WERI-Rb-1 (cell line): ENCODE results near the gene FMN2.

ENCODE experiments used
- DNase-seq: peaks from one replicate; pipeline ENCODE4 v3.0.0-alpha.2; 2020
- H3K27ac ChIP-seq: fragments of 250-450 bp; sonication (Bioruptor Pico); 2 replicates; pipeline ENCODE4 v1.5.1; 2020; ENCODE audit warnings: mild to moderate bottlenecking, moderate library complexity
- H3K27me3 ChIP-seq: fragments of 250-450 bp; sonication (Bioruptor Pico); 2 replicates; pipeline ENCODE4 v1.5.1; 2021; ENCODE audit warnings: mild to moderate bottlenecking, low read depth, moderate library complexity; ENCODE audit not compliant: insufficient read depth, severe bottlenecking
- H3K36me3 ChIP-seq: fragments of 250-450 bp; sonication (Bioruptor Pico); 2 replicates; pipeline ENCODE4 v1.5.1; 2020; ENCODE audit warnings: mild to moderate bottlenecking, moderate library complexity
- H3K4me3 ChIP-seq: 2 replicates; pipeline ENCODE4 v1.5.1; 2011; ENCODE audit warnings: low read depth, mild to moderate bottlenecking, control low read depth, low read length
- H3K9me3 ChIP-seq: fragments of 250-450 bp; sonication (Bioruptor Pico); 2 replicates; pipeline ENCODE4 v1.5.1; 2021; ENCODE audit warnings: mild to moderate bottlenecking, moderate library complexity; ENCODE audit not compliant: severe bottlenecking
- TF ChIP-seq, protein P1 (sequence below): IDR thresholded peaks from 2 replicates; pipeline ENCODE4 v1.5.1; 2011; ENCODE audit warnings: low read depth, mild to moderate bottlenecking, control low read depth, inconsistent platforms, low read length

FMN2 gene

DNA sequence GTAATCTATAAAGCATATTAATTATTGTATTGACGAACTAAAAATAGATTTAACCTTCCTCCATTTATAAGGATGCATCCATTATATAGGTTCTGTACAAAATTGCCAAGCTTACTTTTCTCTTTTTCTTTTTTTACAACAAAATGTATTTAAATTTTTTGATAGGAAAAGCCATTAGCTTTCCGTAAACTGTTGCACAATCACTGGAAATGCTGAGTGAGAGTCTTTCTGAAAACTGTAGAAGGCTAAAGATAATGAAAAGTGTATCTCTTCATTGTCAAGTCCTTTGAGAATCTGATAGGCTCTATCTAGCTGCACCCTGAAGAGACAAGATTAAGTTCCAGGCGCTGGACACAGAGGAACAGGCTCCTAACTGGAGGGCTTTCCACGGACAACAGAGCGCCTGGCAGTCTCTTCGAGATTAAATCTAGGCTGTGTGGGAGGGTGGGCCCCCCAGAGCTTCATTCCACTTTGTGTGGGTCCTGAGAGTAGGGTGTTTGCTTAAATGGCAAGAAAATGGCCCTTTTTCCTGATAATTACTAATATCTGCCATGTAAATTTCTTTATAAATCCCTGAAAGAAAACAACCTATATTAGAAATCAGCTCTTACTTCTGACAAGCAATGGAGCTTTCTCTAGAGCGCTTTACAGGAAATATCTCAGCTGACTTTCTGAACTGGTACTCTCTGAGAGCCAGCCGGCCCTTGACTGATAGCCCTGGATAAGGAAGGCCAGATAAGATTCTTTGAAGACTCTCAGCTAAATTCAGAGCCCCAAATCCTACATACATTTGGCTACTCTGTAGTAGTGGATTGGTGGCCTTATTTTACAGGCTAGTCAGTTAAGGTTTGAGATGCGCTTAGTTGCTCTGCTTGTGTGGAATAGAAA lies 108.3 kb downstream of the FMN2 start:
- H3K36me3 ChIP-seq: peaks cover 74% of the 10 kb centered on the region
- H3K9me3 ChIP-seq: no peaks in the 10 kb centered on the region
- H3K4me3 ChIP-seq: no peak overlapping the region
- DNase-seq: no peak
- no peaks in the 10 kb centered on the region for H3K27me3 ChIP-seq
- H3K27ac ChIP-seq: no peak overlapping the region
- TF ChIP-seq, protein P1, sequence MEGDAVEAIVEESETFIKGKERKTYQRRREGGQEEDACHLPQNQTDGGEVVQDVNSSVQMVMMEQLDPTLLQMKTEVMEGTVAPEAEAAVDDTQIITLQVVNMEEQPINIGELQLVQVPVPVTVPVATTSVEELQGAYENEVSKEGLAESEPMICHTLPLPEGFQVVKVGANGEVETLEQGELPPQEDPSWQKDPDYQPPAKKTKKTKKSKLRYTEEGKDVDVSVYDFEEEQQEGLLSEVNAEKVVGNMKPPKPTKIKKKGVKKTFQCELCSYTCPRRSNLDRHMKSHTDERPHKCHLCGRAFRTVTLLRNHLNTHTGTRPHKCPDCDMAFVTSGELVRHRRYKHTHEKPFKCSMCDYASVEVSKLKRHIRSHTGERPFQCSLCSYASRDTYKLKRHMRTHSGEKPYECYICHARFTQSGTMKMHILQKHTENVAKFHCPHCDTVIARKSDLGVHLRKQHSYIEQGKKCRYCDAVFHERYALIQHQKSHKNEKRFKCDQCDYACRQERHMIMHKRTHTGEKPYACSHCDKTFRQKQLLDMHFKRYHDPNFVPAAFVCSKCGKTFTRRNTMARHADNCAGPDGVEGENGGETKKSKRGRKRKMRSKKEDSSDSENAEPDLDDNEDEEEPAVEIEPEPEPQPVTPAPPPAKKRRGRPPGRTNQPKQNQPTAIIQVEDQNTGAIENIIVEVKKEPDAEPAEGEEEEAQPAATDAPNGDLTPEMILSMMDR: no peak

DNA sequence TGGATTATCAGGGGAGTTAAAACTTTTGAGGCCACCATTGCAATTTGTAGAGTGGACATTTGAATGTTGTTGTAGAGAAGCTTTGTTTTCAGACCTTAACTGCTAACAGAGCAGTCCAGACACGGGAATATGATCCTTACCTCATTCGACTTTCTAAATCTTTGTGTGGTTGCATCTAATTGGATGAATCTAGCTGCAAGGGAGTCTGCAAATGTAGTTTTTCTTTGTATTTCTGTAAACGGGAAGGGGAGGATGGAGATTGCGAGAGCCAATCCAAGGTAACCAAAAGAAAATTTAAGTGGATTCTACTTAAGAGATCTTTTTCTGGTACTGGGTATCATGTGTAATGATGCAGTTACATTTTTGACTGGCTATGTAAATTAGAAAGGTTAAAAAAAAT lies 110.2 kb downstream of the FMN2 start:
- no peaks in the 10 kb centered on the region for H3K9me3 ChIP-seq
- TF ChIP-seq, protein P1: no peak
- DNase-seq: no peak
- H3K27ac ChIP-seq: no peak overlapping the region
- H3K36me3 ChIP-seq: peaks cover 68% of the 10 kb centered on the region
- H3K27me3 ChIP-seq: no peaks in the 10 kb centered on the region
- H3K4me3 ChIP-seq: no peak overlapping the region

DNA sequence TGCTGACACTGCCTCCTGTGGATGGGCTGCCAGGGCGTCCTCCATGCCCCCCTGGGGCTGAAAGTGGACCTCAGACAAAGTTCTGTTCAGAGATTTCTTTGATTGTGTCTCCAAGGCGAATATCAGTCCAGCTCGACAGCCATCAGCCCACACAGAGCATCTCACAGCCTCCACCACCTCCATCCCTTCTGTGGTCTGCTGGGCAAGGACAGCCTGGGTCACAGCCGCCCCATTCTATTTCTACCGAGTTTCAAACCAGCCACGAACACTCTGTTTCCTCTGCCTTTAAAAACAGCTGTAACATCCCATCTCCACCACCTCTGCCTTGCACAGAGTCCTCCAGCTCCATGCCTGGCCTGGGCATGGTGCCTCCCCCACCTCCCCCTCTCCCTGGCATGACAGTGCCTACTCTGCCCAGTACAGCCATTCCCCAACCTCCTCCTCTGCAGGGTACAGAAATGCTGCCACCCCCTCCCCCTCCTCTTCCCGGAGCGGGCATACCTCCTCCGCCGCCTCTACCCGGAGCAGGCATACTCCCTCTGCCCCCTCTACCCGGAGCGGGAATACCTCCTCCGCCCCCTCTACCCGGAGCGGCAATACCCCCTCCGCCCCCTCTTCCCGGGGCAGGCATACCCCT lies 115.5 kb downstream of the FMN2 start:
- H3K27me3 ChIP-seq: no peaks in the 10 kb centered on the region
- no peak overlapping the region for H3K4me3 ChIP-seq
- H3K9me3 ChIP-seq: no peaks in the 10 kb centered on the region
- H3K36me3 ChIP-seq: peaks cover 81% of the 10 kb centered on the region
- no peak for DNase-seq
- H3K27ac ChIP-seq: no peak overlapping the region
- TF ChIP-seq, protein P1: no peak

DNA sequence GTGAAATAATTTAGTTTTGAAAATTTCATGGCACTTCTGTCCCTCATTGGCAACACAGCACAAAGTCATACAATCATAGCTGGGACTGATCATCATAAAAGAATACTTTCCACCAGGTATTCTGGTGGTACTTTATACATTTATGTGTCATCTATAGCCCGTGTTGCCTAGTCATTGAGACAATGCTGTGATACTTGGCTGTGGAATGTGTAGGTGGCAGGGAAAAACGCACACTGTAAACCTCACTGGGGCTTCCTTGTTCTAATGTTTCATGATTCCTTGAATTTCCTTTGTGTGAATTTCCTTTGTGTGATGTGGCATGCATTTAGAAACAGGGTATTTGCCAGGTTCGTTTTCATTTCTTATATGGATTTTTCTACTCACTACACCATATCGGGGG lies 118.3 kb downstream of the FMN2 start:
- Histone ChIP-seq H3K27ac (no peak overlapping the region), H3K36me3 (peaks cover 82% of the 10 kb centered on the region)

DNA sequence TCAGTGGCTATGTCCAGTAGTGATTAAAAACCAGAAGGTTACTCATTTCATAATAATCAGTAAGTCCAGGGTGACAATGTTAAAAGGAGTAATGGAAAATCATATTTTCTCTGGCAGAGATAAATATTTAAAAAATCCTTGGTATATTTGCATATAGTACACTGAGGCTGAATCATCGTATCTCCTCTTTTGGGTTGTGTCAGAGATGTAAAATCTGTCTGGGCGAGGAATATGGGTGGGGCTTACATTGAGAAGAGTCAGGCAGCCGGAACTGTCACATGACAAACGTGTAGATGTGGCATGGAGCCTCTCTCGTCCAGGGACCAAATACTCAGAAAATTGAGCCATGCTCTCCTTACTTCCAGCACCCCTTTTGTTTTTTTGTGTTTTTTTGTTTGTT lies 120.9 kb downstream of the FMN2 start:
- TF ChIP-seq, protein P1: no peak
- no peaks in the 10 kb centered on the region for H3K9me3 ChIP-seq
- DNase-seq: no peak
- no peak overlapping the region for H3K4me3 ChIP-seq
- no peaks in the 10 kb centered on the region for H3K27me3 ChIP-seq
- no peak overlapping the region for H3K27ac ChIP-seq
- peaks cover 79% of the 10 kb centered on the region for H3K36me3 ChIP-seq

More for the DNA sequence above, 118.3 kb downstream of the FMN2 start:
- Histone ChIP-seq H3K27me3 (no peaks in the 10 kb centered on the region), H3K9me3 (no peaks in the 10 kb centered on the region), H3K4me3 (no peak overlapping the region)
- DNase-seq: no peak
- TF ChIP-seq, protein P1: no peak
